ENCODE data around the gene CHRM1. TPM values are rescaled to one million over a fixed set of nuclear protein-coding genes. Genes with fewer than 3 reads are reported as not detected.

The CHRM1 gene
- polyA plus RNA-seq, 1 donor, result not detected

DNA sequence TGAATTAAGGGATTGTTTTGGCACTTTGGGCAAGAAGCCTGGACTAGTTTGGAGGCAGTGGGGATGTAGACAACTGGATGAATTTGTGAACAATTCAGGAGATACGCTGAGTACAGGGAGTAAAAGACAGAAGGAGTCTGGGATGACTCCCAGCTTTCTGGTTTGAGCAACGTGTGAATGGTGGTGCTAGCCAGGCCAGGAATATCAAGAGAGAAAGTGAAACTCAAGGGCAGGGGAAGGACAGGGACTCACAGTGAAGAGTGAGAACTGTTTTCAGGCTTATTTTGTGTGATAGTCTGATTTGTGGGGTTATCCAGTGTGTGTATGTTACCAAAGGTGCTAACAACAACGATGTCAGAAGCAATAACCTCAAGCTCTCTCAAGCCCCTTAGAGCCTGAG lies 15.9 kb downstream of the CHRM1 start:
- DNase-seq, result no peak

DNA sequence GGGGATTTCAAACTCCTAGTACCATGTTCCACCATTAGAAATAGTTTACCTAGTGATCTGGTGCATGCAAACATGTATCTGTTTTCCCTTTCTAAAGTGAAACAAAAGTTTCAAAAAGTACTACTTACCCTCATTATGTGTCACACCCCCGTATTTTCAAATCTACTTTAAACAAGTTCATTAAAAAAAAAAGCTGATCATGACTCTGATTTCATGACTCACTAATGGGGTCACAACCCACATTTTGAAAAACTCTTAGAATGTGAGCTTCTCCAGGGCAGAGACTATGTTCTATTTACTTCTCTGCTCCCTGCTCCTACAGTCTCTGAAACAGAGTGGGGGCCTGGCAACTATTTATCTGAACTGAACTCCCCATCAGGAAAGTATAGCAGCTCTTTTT lies 18.2 kb downstream of the CHRM1 start:
- no peak for DNase-seq

DNA sequence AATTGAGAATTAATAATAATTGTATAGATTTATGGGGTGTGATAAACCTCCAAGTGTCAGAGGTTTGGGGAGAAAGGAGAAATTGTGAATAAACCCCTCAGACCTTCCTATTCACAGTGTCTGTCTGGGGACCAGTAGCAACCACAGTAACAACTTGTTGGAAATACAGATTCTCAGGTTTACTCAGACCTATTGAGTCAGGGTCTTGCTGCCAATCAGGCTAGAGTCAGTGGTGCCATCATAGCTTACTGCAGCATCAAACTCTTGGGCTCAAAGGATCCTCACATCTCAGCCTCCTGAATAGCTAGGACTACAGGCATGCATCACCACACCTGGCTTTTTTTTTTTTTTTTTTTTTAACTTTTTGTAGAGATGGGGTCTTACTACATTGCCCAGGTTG lies 23.1 kb downstream of the CHRM1 start:
- no peak for DNase-seq

DNA sequence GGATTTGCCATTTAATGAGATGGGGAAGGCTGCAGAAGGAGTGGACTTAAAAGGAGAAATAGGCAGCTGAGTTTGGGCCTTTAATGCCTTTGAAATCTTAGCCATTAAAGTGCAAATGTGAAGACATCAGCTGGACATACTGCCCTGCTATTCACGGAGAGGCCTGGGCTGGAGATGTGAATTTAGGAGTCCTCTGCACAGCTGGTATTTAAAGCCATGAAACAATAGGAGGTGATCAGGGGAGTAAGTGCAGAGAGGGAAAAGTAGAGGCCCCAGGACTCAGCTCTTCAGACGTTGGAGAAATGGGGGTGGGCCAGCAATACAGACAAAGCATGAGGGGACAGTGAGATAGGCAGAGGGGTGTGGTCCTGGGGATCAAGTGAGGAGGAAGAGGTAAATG lies 23.9 kb downstream of the CHRM1 start:
- DNase-seq, result no peak

DNA sequence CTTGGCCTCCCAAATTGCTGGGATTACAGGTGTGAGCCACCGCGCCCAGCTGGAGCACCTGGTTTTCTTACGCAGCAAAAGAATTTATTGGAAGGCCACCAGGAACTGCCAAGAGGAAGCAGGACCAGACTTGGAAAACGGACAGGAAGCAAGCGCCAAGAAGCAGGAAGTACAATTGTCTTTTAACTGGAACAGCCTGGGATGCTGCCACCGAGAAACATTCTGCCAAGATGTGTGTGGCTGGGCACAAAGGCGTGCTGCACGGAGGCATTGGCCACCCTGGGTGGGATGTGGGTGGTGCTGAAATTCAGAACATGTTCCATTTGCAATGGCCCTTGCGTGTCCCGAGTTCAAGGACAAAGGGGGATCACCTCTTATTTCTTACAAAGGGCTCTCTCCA lies 25.1 kb downstream of the CHRM1 start:
- no peak for DNase-seq

DNA sequence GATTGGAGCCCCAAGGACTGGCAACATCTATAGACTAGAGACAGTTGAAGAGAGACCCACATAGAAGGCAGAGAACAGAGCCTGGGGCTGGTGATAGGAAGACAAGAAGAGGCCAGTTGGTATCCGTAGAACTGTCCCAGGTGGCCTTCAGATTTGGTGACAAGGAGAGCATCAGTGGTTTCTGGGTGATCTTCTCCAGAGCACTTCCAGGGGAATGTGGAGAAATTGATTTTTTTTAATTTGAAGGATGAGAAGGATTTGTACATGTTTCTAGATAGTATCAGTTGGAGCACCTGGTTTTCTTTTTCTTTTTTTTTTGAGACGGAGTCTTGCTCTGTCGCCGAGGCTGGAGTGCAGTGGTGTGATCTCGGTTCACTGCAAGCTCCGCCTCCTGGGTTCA lies 25.7 kb downstream of the CHRM1 start:
- no peak for DNase-seq

DNA sequence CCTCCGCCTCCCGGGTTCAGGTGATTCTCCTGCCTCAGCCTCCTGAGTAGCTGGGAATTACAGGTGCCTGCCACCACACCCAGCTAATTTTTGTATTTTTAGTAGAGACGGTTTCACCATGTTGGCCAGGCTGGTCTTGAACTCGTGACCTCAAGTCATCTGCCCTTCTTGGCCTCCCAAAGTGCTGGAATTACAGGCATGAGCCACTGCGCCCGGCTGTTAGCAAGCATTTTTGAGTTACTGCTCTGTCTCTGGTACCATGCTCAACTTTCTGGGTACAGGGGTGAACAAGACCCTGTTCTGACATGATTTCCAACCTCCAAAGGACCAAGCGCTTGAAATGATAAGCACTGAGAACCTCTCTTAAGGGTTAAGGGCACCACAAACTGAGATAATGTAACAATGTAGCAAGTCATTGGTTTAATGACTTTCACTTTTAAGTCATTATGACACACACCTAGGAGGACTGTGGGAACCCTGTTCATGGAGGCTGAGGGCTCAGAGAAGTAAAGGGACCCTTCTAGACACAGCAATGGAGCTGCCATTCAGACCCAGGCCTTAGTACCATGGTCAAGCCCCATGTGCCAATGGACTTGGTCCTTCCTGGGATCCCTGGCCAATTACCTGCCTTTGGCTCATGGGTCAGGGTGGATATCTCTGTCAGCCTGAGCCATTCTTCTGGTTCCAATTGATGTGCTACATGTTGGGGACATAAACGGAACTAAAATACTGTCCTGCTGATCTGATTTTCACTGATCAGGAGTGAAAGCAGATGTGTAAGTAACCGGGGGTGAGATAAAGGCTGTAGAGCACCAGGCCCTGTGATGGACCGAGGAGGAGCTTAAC lies 28.9 kb downstream of the CHRM1 start:
- no peak for DNase-seq

DNA sequence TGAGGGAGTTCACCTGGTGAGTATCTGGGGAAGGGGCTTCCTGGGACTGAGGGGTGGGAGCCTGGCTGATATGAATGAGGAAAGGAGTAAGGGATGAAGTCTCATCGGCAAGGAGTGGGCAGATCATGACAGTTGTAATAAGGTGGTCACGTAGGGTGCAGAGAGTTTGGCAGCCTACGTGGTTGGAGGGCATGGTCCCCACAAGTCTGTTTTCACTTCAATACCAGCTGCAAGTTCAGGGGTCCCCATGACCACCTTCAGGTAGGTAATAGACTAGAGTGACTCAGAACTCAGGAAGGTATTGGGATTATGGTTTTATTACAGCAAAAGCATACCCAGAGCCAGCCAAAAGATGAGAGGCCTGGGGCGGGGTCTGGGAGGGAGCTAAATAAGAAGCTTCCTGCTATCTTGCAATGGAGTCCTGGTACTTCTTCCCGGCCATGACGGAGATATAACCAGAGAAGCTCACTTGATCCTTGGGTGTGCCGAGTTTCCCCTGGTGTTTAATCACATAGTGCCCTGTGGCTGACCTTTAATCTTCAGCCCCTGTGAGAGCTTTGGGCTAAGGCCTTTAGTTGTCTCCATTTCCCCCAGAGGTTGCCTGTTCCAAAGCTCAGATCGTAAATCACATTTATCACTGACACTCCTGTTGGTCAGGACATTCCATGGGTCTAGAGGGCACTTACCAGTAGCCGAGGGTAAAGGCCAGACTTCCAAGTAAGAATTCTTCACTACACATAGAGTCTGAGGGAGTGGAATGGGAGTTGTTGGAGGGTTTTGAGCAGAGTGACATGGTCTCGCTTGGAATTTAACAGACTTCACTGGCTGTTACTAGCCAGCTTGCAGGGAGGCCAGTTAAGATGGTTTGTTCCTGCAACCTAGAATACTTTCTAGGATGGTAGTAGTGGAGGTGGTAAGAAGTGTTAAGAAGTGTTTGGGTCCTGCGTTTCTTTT lies 31.4 kb downstream of the CHRM1 start:
- DNase-seq, result peak; percentile 67

DNA sequence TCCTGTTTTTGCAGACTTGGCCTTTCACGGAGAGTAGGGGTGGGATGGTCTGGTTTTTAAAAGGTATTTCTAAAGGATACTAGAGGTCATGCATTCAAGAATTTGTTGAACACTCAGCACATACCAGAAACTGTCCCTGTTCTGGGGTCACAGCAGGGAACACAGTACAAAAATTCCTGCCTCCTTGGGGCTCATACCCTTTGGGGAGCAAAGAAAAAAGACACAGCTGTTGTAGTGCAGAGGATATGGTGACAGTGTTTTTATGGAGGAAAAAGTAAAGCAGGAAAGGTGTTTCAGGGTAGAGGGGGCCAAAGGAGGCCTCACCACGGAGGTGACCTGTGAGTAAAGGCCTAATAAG lies 32.1 kb downstream of the CHRM1 start:
- no peak for DNase-seq

DNA sequence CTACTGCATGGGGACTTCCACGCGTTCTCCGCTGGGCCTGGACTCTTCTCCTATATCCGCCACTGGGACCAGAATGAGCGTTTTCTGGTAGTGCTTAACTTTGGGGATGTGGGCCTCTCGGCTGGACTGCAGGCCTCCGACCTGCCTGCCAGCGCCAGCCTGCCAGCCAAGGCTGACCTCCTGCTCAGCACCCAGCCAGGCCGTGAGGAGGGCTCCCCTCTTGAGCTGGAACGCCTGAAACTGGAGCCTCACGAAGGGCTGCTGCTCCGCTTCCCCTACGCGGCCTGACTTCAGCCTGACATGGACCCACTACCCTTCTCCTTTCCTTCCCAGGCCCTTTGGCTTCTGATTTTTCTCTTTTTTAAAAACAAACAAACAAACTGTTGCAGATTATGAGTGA lies 32.8 kb downstream of the CHRM1 start:
- no peak for DNase-seq

DNA sequence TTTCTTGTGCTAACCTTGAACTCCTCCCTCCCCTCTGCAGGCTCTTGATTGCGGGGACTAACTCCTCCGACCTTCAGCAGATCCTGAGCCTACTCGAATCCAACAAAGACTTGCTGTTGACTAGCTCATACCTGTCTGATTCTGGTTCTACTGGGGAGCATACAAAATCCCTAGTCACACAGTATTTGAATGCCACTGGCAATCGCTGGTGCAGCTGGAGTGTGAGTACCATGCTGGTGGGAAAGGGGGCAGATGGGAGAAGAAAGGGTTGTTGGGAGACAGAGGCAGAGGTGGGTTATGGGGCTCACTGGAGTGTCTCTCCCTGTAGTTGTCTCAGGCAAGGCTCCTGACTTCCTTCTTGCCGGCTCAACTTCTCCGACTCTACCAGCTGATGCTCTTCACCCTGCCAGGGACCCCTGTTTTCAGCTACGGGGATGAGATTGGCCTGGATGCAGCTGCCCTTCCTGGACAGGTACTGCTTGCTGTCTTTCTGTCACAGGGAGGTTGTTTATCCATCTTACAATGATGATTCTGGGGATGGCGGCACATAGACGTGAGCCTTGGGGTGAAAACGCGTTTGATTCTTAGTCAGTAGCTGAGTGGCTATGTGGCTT lies 35.9 kb downstream of the CHRM1 start:
- DNase-seq, result no peak

DNA sequence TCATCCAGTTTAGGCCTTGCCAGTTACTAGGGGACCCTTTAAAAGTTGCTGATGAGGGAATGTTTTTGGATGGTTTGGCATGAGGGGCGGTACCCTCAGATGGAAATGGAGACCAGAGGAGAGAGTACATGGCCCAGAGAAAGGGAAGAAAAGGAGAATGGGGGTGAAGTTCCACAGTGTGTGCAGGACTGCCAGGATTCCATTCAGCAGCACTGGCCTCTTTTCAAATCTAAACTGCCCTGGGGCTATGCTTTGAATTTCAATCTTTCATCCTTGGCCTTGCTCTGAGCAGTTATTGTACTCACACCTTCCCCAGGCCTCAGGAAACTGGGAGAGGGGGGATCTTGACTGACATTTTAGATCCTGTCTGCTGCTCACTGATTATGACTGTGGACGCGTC lies 37.5 kb downstream of the CHRM1 start:
- no peak for DNase-seq

DNA sequence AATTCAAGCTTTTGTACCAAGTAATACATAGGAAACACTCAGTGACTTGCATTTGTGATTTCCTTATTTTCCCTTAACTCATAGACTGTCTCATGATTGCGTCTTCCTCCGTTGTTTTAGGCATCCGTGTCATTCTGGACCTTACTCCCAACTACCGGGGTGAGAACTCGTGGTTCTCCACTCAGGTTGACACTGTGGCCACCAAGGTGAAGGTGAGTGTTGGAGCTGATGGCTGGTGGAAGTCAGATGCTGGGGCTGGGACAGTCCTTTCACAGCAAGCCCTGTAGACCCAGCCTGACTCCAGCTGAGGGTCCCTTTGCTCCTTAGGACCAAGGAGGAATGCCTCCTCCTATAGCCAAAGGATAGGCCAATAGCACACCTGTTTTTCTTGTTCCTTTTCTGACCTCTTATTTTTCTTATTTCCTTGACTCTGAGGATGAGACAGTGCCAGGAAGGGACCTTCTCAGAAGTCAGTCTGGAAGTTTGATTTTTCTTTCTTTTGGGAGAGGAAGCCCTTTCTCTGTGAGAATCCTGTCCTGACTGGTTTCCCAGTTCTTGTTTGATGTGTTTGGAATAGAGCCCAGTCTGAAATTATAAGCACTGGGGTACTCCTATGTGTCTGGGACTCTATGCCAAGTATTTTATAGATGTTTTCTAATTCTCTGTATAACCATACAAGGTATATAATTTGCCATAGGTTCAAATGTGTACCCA lies 38.2 kb downstream of the CHRM1 start:
- no peak for DNase-seq

DNA sequence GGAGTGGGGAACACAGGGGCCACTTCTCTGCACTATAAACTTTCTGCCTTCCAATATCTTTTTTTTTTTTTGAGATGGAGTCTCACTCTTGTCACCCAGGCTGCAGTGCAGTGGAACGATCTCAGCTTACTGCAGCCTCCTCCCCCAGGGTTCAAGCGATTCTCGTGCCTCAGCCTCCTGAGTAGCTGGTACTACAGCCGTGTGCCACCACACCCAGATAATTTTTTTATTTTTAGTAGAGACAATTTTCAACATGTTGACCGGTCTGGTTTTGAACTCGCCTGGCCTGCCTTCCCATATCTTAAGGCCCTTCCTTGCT lies 38.8 kb downstream of the CHRM1 start:
- DNase-seq, result no peak

DNA sequence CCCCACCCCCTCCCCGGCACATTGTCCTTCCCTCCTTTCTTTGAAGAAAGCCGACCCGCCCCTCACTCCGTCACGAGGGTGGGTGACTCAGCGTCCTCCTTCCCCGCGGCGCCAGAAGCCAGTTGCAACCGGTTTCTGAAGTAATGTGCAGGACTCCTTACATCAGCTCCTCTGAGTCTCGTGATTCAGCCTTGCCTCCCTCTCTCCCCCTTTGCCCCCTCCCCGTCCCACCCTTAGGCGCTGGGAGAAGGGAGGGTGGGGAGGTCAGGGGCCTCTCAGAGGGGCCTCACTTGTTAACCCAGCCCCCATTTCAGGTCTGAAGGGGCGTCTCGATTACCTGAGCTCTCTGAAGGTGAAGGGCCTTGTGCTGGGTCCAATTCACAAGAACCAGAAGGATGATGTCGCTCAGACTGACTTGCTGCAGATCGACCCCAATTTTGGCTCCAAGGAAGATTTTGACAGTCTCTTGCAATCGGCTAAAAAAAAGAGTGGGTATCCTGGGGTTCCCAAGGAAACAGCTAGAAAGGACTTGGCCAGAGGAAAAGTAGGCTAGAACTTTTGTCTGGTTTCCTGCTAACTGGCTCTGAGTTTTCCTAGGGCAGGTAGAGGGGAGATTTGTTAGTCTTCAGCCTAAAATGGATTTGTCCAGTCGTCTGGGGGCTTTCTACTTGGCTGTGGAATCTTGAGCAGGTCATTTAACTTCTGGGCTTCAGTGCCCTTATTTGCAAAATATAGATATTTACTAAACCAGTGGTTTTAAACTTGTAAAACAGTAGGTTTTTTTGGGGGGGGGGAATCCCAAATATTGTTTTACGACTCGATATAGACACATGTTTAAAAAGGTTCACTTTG lies 39.4 kb downstream of the CHRM1 start:
- peak; percentile 96 for DNase-seq

DNA sequence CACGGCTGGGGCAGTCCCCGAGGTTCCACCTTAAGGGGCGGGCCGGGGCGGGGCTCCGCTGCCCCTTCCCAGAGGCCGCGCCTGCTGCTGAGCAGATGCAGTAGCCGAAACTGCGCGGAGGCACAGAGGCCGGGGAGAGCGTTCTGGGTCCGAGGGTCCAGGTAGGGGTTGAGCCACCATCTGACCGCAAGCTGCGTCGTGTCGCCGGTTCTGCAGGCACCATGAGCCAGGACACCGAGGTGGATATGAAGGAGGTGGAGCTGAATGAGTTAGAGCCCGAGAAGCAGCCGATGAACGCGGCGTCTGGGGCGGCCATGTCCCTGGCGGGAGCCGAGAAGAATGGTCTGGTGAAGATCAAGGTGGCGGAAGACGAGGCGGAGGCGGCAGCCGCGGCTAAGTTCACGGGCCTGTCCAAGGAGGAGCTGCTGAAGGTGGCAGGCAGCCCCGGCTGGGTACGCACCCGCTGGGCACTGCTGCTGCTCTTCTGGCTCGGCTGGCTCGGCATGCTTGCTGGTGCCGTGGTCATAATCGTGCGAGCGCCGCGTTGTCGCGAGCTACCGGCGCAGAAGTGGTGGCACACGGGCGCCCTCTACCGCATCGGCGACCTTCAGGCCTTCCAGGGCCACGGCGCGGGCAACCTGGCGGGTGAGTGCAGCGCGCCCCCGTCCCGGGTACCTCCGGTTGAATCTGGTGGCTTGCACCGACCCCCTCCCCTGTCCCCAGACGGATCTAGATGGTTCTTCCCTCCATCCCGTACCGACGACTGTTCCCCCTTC lies 40.2 kb downstream of the CHRM1 start, which contains the start of gene SLC3A2:
Gene SLC3A2, plus strand, starts transcription at position 94 of the 776 bp plus-strand sequence. Its CDS starts 128 bp downstream, at position 222.
- DNase-seq, result peak; percentile 88

DNA sequence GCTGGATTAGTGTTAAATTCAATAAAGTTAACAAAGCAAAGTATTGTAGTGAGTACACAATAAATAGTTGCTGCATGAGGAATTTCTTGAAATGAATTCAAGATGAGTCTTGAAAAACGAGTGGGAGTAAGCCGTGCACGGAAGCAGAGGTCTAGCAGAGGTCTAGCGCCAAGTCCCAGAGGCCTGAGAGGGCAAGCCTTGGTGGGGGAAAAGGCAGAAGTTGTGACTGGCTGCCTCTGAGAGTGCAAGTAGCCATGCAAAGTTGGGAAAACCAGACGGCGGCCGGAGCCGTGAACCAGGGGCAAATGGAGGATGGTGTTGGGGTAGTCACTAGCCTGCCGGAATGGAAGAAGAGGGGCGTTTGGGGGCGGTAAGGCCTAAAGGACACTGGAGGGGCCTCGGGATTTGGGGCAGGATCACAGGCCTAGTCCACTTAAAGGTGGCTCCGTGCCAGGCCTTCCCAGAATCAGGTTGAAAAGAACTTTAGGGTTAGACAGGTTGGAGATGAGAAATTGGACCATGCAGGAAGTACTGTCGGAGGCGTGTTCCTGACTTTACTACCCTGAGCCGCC lies 40.8 kb downstream of the CHRM1 start:
- DNase-seq, result peak; percentile 43

DNA sequence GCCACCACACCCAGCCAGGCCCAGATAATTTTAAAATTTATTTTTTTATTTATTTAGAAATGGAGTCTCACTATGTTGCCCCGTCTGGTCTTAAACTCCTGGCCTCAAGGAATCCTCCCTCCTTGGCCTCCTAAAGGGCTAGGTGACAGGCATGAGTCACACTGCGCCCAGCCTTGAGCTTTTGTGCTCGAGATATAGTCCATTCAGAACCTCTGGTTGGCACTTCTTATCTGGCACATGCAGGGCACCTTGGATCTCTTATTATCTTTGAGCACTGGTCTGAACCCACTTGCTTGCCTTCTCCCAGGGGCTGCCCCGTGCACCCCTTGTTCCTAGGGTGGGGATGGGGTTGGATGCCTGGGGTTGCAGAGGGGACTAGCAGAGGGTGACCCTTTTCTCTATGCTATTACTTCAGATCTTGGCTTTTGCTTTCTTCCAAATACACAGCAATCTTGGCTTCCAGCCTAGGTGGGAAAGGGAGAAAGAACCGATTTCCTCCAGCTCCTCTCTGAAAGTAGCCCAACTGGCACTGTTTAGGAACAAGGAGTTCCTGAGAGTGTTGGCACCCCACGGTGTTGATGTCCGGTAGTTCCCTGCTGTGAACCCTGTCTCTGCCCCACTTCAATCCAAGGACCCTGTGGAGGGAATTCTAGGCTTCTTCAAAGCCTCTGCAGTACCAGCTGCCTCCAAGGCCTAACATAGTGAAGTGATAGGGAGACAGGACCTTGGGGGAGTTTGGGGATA lies 41.8 kb downstream of the CHRM1 start:
- no peak for DNase-seq

DNA sequence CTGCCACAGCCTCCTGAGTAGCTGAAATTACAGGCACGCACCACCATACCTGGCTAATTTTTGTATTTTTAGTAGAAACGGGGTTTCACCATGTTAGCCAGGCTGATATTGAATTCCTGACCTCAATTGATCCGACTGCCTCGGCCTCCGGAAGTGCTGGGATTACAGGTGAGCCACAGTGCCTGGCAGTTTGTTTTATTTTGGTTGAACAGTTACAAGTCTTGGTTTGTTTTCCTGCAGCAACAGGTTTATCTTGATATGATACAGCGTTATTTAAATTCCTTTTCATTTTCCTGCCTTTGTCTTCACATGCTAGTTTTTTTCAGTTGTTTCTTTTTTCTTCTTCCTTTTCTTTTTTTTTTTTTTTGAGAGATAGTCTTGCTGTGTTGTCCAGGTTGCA lies 44.5 kb downstream of the CHRM1 start:
- no peak for DNase-seq

Measured in left kidney (tissue), 2 donors.